DMS79 (cell line): ENCODE results near the gene LRRC26.

Experiments used
- DNase-seq: peaks from one replicate; lab custom pipeline; 2025; lab: John Stamatoyannopoulos, UW

Gene LRRC26

GRCh38 chr9:137198902-137199283, 29.0 kb upstream of the LRRC26 start:
- DNase-seq: no peak

GRCh38 chr9:137198051-137198901, 28.4 kb upstream of the LRRC26 start:
- DNase-seq: no peak

GRCh38 chr9:137195525-137196220, 25.8 kb upstream of the LRRC26 start:
- peak; percentile 86 for DNase-seq

- peak; percentile 88 for DNase-seq
These were observed 25.1 kb upstream of the LRRC26 start for GRCh38 chr9:137194909-137195308.

GRCh38 chr9:137194388-137194787, 24.5 kb upstream of the LRRC26 start:
- DNase-seq: no peak

- no peak for DNase-seq
These were observed 23.9 kb upstream of the LRRC26 start for GRCh38 chr9:137193771-137194170.

GRCh38 chr9:137192859-137193258, 23.0 kb upstream of the LRRC26 start:
- no peak for DNase-seq

- DNase-seq: no peak
These were observed 22.6 kb upstream of the LRRC26 start for GRCh38 chr9:137192448-137192780.

- no peak for DNase-seq
These were observed 22.0 kb upstream of the LRRC26 start for GRCh38 chr9:137191691-137192447.

- DNase-seq: no peak
These were observed 21.4 kb upstream of the LRRC26 start for GRCh38 chr9:137191245-137191644.

GRCh38 chr9:137190315-137190856, 20.5 kb upstream of the LRRC26 start:
- no peak for DNase-seq

- DNase-seq: no peak
These were observed 19.7 kb upstream of the LRRC26 start for GRCh38 chr9:137189297-137190295.

- peak; percentile 74 for DNase-seq
These were observed 18.8 kb upstream of the LRRC26 start, which contains the start of the genes ANAPC2 and SSNA1 for GRCh38 chr9:137188490-137189296. ANAPC2 (minus strand) TSS chr9:137188560; CDS start chr9:137188532, 28 bp downstream. SSNA1 (plus strand) TSS chr9:137188676; CDS start chr9:137188727, 51 bp downstream.

GRCh38 chr9:137188086-137188489, 18.2 kb upstream of the LRRC26 start:
- DNase-seq: no peak

GRCh38 chr9:137187386-137187785, 17.5 kb upstream of the LRRC26 start:
- DNase-seq: no peak

- no peak for DNase-seq
These were observed 16.5 kb upstream of the LRRC26 start for GRCh38 chr9:137186385-137186784.

- DNase-seq: no peak
These were observed 16.1 kb upstream of the LRRC26 start for GRCh38 chr9:137185921-137186320.

- DNase-seq: no peak
These were observed 15.2 kb upstream of the LRRC26 start for GRCh38 chr9:137184881-137185660.

- no peak for DNase-seq
These were observed 14.2 kb upstream of the LRRC26 start for GRCh38 chr9:137183980-137184595.
